ENCODE measurements around the gene FRAS1. TPM values are rescaled to one million over a fixed set of nuclear protein-coding genes. Genes with fewer than 3 reads are reported as not detected.

Gene FRAS1
- polyA plus RNA-seq, 1 donor from 2014 or later, result 2.8 TPM

- no peaks in the 10 kb centered on the region for H3K79me2 ChIP-seq (replicated peaks; ENCODE audit: insufficient read depth, low read length)
- no peak overlapping the region for H2AFZ ChIP-seq (ENCODE audit: low read depth, low read length)
- no peaks in the 10 kb centered on the region for H3K36me3 ChIP-seq (ENCODE audit: insufficient read depth, low read length)
- no peaks in the 10 kb centered on the region for H4K20me1 ChIP-seq (ENCODE audit: insufficient read depth)
- no peaks in the 10 kb centered on the region for H3K9me3 ChIP-seq (ENCODE audit: low read length)
- H3K4me2 ChIP-seq (ENCODE audit: low read length), result no peak overlapping the region
- TF ChIP-seq EP300 (conservative IDR thresholded peaks at IDR 0.05; ENCODE audit: poor library complexity, severe bottlenecking), result no peak
- TF ChIP-seq RAD21 (conservative IDR thresholded peaks at IDR 0.05), result no peak
- TF ChIP-seq EZH2 (IDR thresholded peaks at IDR 0.05; ENCODE audit: borderline replicate concordance, insufficient read depth, low read length, poor library complexity, severe bottlenecking), result no peak
- TF ChIP-seq, protein P1, sequence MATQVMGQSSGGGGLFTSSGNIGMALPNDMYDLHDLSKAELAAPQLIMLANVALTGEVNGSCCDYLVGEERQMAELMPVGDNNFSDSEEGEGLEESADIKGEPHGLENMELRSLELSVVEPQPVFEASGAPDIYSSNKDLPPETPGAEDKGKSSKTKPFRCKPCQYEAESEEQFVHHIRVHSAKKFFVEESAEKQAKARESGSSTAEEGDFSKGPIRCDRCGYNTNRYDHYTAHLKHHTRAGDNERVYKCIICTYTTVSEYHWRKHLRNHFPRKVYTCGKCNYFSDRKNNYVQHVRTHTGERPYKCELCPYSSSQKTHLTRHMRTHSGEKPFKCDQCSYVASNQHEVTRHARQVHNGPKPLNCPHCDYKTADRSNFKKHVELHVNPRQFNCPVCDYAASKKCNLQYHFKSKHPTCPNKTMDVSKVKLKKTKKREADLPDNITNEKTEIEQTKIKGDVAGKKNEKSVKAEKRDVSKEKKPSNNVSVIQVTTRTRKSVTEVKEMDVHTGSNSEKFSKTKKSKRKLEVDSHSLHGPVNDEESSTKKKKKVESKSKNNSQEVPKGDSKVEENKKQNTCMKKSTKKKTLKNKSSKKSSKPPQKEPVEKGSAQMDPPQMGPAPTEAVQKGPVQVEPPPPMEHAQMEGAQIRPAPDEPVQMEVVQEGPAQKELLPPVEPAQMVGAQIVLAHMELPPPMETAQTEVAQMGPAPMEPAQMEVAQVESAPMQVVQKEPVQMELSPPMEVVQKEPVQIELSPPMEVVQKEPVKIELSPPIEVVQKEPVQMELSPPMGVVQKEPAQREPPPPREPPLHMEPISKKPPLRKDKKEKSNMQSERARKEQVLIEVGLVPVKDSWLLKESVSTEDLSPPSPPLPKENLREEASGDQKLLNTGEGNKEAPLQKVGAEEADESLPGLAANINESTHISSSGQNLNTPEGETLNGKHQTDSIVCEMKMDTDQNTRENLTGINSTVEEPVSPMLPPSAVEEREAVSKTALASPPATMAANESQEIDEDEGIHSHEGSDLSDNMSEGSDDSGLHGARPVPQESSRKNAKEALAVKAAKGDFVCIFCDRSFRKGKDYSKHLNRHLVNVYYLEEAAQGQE (IDR thresholded peaks at IDR 0.05; ENCODE audit: borderline replicate concordance), result no peak
- TF ChIP-seq POLR2AphosphoS5 (IDR thresholded peaks at IDR 0.05), result no peak
- no peak for TF ChIP-seq SMC3 (conservative IDR thresholded peaks at IDR 0.05; ENCODE audit: poor library complexity)
- TF ChIP-seq, protein P2, sequence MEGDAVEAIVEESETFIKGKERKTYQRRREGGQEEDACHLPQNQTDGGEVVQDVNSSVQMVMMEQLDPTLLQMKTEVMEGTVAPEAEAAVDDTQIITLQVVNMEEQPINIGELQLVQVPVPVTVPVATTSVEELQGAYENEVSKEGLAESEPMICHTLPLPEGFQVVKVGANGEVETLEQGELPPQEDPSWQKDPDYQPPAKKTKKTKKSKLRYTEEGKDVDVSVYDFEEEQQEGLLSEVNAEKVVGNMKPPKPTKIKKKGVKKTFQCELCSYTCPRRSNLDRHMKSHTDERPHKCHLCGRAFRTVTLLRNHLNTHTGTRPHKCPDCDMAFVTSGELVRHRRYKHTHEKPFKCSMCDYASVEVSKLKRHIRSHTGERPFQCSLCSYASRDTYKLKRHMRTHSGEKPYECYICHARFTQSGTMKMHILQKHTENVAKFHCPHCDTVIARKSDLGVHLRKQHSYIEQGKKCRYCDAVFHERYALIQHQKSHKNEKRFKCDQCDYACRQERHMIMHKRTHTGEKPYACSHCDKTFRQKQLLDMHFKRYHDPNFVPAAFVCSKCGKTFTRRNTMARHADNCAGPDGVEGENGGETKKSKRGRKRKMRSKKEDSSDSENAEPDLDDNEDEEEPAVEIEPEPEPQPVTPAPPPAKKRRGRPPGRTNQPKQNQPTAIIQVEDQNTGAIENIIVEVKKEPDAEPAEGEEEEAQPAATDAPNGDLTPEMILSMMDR (IDR thresholded peaks at IDR 0.05; ENCODE audit: poor library complexity, severe bottlenecking), result no peak
- TF ChIP-seq MXI1 (conservative IDR thresholded peaks at IDR 0.05; ENCODE audit: poor library complexity, severe bottlenecking), result no peak
- no peak for TF ChIP-seq TAF1 (IDR thresholded peaks at IDR 0.05; ENCODE audit: low read depth)
- no peaks in the 10 kb centered on the region for H3F3A ChIP-seq (ENCODE audit: insufficient read depth, low read length, poor library complexity, severe bottlenecking)
- H3K9ac ChIP-seq (ENCODE audit: low read length), result no peak overlapping the region
- no peaks in the 10 kb centered on the region for H3K27me3 ChIP-seq (ENCODE audit: insufficient read depth, low read depth, low read length)
- no peak overlapping the region for H3K4me3 ChIP-seq (ENCODE audit: low read length)
- H3K27ac ChIP-seq (ENCODE audit: low read length), result no peak overlapping the region
- H3K9me2 ChIP-seq (ENCODE audit: insufficient read depth, low read length), result no peaks in the 10 kb centered on the region
These were observed 37.7 kb upstream of the FRAS1 start for GRCh38 chr4:78019414-78019813.

DNA sequence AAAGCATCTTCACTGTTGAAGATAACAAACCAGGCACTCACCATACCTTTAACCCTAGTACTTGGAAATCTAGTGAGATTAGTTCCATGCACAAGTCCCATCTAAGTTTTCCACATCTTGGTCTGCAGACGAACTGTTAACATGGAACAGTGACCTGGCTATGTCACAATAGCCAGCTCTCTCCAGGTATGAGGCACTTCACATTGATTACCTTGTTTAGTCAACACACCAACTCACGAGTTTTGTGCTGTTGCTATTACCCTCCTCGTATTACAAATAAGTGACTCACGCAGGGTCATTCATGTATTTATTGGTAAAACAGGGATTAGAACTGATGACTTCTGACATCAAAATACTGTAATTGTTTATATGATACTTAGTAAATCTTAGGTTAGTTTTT is 36.4 kb upstream of the FRAS1 start:
- Histone ChIP-seq H3K79me2 (replicated peaks; ENCODE audit: insufficient read depth, low read length) (no peaks in the 10 kb centered on the region), H3K4me2 (ENCODE audit: low read length) (no peak overlapping the region), H4K20me1 (ENCODE audit: insufficient read depth) (no peaks in the 10 kb centered on the region), H3K4me3 (ENCODE audit: low read length) (no peak overlapping the region), H3K27ac (ENCODE audit: low read length) (no peak overlapping the region), H3K9me2 (ENCODE audit: insufficient read depth, low read length) (no peaks in the 10 kb centered on the region), H3K27me3 (ENCODE audit: insufficient read depth, low read depth, low read length) (no peaks in the 10 kb centered on the region), H3K9me3 (ENCODE audit: low read length) (no peaks in the 10 kb centered on the region), H3F3A (ENCODE audit: insufficient read depth, low read length, poor library complexity, severe bottlenecking) (no peaks in the 10 kb centered on the region), H3K9ac (ENCODE audit: low read length) (no peak overlapping the region), H3K36me3 (ENCODE audit: insufficient read depth, low read length) (no peaks in the 10 kb centered on the region), H2AFZ (ENCODE audit: low read depth, low read length) (no peak overlapping the region)
- no peak for TF ChIP-seq EP300 (conservative IDR thresholded peaks at IDR 0.05; ENCODE audit: poor library complexity, severe bottlenecking)

GRCh38 chr4:78022517-78022916 is 34.6 kb upstream of the FRAS1 start:
- no peaks in the 10 kb centered on the region for H4K20me1 ChIP-seq (ENCODE audit: insufficient read depth)
- H3K27me3 ChIP-seq (ENCODE audit: insufficient read depth, low read depth, low read length), result no peaks in the 10 kb centered on the region
- no peaks in the 10 kb centered on the region for H3K79me2 ChIP-seq (replicated peaks; ENCODE audit: insufficient read depth, low read length)
- H3K9ac ChIP-seq (ENCODE audit: low read length), result no peak overlapping the region
- TF ChIP-seq MXI1 (conservative IDR thresholded peaks at IDR 0.05; ENCODE audit: poor library complexity, severe bottlenecking), result no peak
- no peak for TF ChIP-seq SMC3 (conservative IDR thresholded peaks at IDR 0.05; ENCODE audit: poor library complexity)
- TF ChIP-seq TAF1 (IDR thresholded peaks at IDR 0.05; ENCODE audit: low read depth), result no peak
- TF ChIP-seq EZH2 (IDR thresholded peaks at IDR 0.05; ENCODE audit: borderline replicate concordance, insufficient read depth, low read length, poor library complexity, severe bottlenecking), result no peak
- TF ChIP-seq EP300 (conservative IDR thresholded peaks at IDR 0.05; ENCODE audit: poor library complexity, severe bottlenecking), result no peak
- TF ChIP-seq, protein P2 (IDR thresholded peaks at IDR 0.05; ENCODE audit: poor library complexity, severe bottlenecking), result no peak
- TF ChIP-seq, protein P1 (IDR thresholded peaks at IDR 0.05; ENCODE audit: borderline replicate concordance), result no peak
- TF ChIP-seq POLR2AphosphoS5 (IDR thresholded peaks at IDR 0.05), result no peak
- no peak for TF ChIP-seq RAD21 (conservative IDR thresholded peaks at IDR 0.05)
- no peaks in the 10 kb centered on the region for H3F3A ChIP-seq (ENCODE audit: insufficient read depth, low read length, poor library complexity, severe bottlenecking)
- H3K36me3 ChIP-seq (ENCODE audit: insufficient read depth, low read length), result no peaks in the 10 kb centered on the region
- H2AFZ ChIP-seq (ENCODE audit: low read depth, low read length), result no peak overlapping the region
- H3K4me2 ChIP-seq (ENCODE audit: low read length), result no peak overlapping the region
- no peak overlapping the region for H3K27ac ChIP-seq (ENCODE audit: low read length)
- H3K4me3 ChIP-seq (ENCODE audit: low read length), result no peak overlapping the region
- no peaks in the 10 kb centered on the region for H3K9me3 ChIP-seq (ENCODE audit: low read length)
- H3K9me2 ChIP-seq (ENCODE audit: insufficient read depth, low read length), result no peaks in the 10 kb centered on the region

Data from neural cell (in vitro differentiated cells).